ENCODE measurements around the gene ZDHHC16.
"Not testable (repeated sequence)": the region's sequence is repeated elsewhere in the genome, so short reads cannot be mapped to it uniquely, and the experiment has no call there.

Gene ZDHHC16

DNA sequence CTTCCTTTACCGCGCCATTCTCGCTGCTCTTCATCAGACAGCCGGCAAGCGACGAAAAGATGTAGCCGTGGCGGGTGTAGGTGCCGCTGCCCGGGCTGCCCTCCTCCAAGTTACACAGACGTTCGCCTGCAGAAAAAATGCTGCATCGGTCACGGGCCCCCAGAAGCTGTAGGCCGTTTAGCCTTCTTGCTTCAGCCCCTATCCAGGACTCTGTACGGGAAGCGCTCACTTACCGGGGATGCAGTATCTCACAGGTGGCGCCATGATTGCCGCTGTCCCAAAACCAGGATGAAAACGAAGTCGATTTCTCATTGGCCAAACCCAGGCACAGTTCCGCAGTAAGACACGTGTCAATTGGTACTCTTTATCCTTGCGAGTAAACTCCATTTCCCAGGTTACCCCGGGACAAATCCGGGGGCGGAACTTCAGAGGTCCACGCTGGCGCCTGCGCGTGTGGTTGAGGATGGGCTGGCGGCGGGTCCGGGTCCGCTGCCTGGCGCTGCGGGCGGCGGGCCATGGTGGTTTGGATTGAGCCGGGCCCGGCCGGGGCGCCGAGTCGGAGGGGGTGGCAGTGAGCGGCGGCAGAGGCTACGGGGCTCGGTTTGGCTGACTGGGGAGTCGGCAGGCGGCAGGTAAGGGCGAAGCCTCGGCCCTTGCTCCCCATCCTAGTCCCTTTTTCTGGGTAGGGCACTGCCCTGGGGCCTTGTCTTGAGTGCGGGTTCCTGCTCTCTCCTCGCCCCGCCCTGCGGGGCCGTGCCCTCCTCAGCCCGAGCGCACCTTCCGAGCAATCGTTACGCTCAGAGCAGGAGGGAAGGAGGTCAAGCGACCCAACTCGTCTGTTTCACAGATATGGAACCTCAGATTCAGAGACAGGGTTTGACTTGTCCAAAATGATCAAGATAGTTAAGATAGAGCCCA is at the start of gene ZDHHC16, which contains the start of gene EXOSC1:
ZDHHC16 (plus strand) TSS at position 454 of the 918 bp plus-strand sequence. CDS start 5,501 bp downstream, outside the sequence.
EXOSC1 (minus strand) TSS at position 285 of the 918 bp plus-strand sequence; CDS start at position 264, 21 bp downstream.
- DNase-seq (ENCODE audit: low spot score), result peak; percentile 97

GRCh38 chr10:97399843-97400545 is 46.0 kb upstream of the ZDHHC16 start:
- no peak for DNase-seq (ENCODE audit: low spot score)

DNA sequence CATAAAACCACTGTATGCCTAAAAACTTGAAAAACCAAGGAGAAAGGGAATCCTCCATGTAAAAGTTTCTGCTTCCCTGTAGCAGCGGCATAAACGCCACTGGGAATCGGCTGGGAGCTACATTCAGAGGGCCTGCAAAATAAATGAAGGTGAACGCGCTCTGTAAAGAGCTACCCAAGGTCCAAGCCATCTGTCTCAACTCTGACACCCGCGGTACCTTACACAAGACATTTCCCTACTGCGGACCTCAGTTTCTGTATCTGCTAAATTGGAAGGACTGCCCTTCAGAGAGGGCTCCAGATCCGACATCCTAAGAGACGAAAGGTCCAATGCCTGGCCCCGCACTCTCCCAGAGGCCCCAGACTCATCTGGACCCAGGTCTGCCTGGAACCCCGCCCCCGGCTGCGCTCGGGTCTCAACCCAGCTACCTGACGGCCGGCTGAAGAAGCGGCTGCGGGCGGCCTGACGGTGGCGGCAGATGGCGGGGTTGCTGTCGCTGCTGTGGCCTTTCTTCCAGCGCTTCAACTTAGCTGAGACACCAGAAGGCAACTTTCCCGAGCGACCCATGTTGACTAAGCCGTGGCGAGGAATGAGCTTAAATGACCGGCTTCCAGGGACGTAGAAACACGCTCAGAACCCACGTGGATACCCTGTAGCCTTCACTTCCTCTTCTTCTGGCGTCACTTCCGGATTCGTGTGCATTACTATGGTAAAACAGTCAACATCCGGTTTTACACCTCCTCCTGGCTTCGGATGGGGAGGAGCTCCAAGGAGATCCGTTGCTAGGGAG is 45.1 kb upstream of the ZDHHC16 start, which contains the start of gene RRP12:
RRP12 (minus strand) TSS at position 676 of the 790 bp plus-strand sequence; CDS start at position 567, 109 bp downstream.
- peak; percentile 97 for DNase-seq (ENCODE audit: low spot score)

DNA sequence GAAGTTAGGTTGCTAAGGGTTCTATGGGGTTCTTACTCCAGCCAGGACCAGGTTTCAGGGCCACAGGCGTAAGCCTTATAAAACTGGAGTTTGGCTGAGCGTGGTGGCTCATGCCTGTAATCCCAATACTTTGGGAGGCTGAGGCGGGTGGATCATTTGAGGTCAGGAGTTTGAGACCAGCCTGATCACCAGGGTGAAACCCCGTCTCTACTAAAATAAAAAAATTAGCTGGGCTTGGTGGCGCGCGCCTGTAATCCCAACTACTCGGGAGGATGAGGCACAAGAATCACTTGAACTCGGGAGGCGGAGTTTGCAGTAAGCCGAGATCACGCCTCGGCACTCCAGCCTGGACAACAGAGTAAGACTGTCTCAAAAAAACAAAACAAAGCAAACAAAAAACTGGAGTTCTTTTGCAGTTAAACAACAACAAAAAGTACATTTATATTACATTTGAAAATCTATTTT is 44.5 kb upstream of the ZDHHC16 start:
- DNase-seq (ENCODE audit: low spot score), result no peak

DNA sequence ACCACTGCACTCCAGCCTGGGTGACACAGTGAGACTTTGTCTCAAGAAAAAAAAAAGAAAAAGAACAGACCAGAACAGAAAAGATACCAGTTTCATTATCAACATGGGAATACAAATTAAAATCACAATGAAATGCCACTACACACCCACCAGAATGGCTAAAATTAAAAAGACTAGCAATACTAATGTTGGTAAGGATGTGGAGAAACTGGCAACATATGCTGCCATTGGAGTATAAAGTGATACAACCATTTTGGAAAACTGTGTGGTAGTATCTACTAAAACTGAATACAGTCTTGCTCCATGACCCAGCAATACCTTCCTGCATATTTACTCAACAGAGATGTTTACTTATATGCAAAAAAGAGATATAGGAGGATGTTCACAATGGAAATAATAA is 41.9 kb upstream of the ZDHHC16 start:
- DNase-seq (ENCODE audit: low spot score), result no peak

GRCh38 chr10:97406064-97406463 is 39.9 kb upstream of the ZDHHC16 start:
- no peak for DNase-seq (ENCODE audit: low spot score)

- DNase-seq (ENCODE audit: low spot score), result not testable (repeated sequence)
Measured at GRCh38 chr10:97406483-97406882, 39.5 kb upstream of the ZDHHC16 start.

DNA sequence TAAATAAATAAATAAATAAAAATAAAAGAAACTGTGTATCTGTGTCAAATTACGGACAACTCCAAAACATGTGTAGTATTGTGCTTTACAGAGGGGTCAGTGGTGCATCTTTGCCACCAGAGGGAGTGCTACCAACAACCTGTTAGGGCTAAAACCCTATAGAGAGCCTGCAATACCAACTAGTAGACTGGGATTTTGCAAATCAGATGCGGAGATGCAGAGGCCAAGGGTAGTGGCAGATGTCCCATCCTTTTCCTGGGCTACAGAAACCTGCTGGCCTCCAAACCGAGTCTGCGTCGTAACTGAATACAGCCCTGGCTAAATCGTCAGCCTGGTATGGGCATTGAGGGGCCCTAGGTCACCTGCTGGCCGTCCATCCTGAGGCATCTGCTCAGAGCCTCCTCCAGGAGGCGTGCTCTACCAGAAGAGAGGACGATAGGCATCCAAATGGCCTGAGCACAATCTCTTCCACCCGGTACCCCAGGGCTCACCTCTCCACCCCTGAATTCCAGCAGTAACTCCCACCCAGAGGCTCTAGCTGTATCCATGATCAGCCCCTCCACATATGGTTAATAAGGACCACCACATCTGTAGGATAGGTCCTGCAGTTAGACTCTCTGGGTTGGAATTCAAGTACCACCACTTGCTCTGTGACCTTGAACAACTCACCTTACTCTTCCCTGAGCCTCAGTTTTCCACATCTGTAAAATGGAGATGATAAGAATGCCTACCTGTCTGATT is 38.6 kb upstream of the ZDHHC16 start:
- peak; percentile 86 for DNase-seq (ENCODE audit: low spot score)

DNA sequence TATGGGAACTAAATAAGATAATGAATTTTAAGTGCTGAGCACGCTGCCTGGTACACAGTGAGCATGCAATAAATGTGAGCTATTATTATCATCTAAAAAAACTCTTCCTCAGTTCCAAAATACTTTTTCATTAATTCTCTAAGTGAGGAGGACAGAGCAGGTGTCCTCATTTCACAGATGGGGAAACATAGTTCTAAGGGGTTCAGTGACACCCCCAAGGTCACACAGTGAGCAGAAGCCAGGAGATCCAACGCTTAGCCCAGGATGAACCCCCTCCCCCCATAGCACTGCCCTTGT is 38.1 kb upstream of the ZDHHC16 start:
- no peak for DNase-seq (ENCODE audit: low spot score)

DNA sequence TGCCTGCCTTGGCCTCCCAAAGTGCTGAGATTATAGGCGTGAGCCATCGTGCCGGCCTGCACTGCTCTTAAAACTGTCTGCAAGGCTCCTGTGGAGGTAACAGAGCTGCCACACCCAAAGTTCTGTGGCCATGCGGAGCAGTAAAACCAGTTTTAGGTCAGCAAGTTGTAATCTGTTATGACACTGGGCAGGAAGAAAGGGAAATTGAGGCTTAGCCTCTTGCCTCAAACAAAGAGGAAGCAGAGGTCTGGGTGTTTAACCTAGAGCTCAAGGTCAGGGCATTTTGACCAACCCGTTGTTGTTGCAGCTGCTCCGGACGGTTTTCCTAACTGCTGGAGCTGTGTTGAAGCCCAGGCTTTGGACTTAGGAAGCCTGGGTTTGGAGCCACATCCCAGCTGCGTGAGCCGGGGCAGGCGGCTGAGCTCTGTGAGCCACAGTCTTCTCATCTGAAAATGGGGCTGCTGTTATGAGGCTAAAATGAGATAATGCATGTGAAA is 37.4 kb upstream of the ZDHHC16 start:
- DNase-seq (ENCODE audit: low spot score), result no peak

GRCh38 chr10:97411406-97411805 is 34.6 kb upstream of the ZDHHC16 start:
- no peak for DNase-seq (ENCODE audit: low spot score)

- DNase-seq (ENCODE audit: low spot score), result peak; percentile 90
Measured at GRCh38 chr10:97412891-97413304, 33.1 kb upstream of the ZDHHC16 start.

- DNase-seq (ENCODE audit: low spot score), result no peak
Measured at GRCh38 chr10:97416565-97416964, 29.4 kb upstream of the ZDHHC16 start.

DNA sequence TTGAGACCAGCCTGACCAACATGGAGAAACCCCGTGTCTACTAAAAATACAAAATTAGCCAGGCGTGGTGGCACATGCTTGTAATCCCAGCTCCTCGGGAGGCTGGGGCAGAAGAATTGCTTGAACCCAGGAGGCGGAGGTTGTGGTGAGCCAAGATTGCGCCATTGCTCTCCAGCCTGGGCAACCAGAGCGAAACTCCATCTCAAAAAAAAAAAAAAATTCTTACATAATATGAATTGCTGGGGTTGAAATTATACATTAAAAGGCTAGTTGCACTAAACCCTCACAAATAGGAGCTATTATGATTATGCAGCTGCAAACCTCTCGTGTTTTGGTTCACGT is 22.2 kb upstream of the ZDHHC16 start:
- not testable (repeated sequence) for DNase-seq (ENCODE audit: low spot score)

DNA sequence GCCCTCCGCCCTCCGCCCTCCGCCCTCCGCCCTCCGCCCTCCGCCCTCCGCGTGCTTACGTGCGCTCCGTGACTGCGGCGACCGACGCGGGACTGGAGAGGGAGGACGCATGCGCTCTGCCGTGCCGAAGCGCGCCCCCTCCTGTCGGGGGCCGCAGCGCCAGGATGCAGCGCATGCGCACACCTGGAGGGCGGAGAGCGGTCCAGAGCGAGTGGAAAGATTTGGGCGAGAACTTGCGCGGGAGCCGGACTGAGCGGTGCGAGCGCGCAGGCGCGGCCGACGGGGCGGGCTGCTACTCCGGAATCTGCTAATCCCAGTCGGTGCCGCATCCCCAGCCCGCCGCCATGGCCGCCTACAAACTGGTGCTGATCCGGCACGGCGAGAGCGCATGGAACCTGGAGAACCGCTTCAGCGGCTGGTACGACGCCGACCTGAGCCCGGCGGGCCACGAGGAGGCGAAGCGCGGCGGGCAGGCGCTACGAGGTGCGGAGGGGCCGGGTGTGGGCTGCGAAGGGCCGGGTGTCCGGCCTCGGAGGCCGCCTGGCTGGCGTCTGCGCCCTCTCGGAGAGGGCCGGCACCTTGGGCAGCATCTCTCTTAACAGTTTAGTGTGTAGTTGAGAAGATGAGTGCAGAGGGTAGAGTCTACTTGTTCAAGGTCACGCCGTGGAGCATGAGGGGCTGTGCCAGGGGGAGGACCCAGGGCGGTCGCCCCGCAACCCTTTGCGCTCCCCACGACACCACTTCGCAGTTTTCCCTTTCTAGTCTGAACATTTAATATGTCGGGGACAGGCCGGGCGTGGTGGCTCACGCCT is 19.8 kb upstream of the ZDHHC16 start, which contains the start of gene PGAM1:
PGAM1 (plus strand) TSS at position 228 of the 812 bp plus-strand sequence; CDS start at position 345, 117 bp downstream.
- DNase-seq (ENCODE audit: low spot score), result peak; percentile 98

- no peak for DNase-seq (ENCODE audit: low spot score)
Measured at GRCh38 chr10:97426776-97427570, 19.0 kb upstream of the ZDHHC16 start.

GRCh38 chr10:97427571-97428179 is 18.3 kb upstream of the ZDHHC16 start:
- DNase-seq (ENCODE audit: low spot score), result peak; percentile 79

GRCh38 chr10:97428572-97428981 is 17.4 kb upstream of the ZDHHC16 start:
- peak; percentile 48 for DNase-seq (ENCODE audit: low spot score)

DNA sequence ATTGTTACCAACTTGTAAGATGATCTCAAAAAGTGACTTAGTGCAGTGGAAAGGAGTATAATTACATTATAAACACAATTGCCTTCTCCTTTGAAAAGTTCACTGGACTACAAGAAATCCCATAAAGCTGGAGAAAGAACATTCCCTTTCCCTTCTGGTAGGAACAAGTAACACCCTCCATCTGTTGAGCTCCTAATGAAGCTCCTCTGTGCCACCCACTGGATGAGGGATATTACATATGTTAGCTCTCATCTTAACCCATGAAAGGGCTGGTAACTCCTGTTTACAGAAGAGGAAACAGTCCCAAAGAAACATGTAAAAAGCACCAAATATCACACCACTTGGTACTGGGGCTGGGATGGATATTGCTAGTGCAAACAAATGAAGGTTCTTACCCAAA is 11.9 kb upstream of the ZDHHC16 start:
- DNase-seq (ENCODE audit: low spot score), result no peak
